Karpas-422 (cell line): Measurements from ENCODE around the gene PCDHA11. TPM values are rescaled to one million over a fixed set of nuclear protein-coding genes. Genes with fewer than 3 reads are reported as not detected.
"Not testable (repeated sequence)": the region's sequence is repeated elsewhere in the genome, so short reads cannot be mapped to it uniquely, and the experiment has no call there.

Source experiments
- DNase-seq: peaks from one replicate; pipeline ENCODE4 v3.0.0-alpha.2; 2015
- H2AFZ ChIP-seq: fragments of 200-600 bp; sonication (generic); 2 replicates; pipeline ENCODE4 v1.6.1; 2014; ENCODE audit warnings: antibody characterized with exemption, low read length, mixed read lengths
- H3K27ac ChIP-seq: fragments of 200-600 bp; sonication (generic); 2 replicates; pipeline ENCODE4 v1.5.1; 2014; ENCODE audit warnings: mild to moderate bottlenecking, low read length, moderate library complexity
- H3K27me3 ChIP-seq: fragments of 200-600 bp; sonication (generic); 2 replicates; pipeline ENCODE4 v1.6.1; 2014; ENCODE audit warnings: low read length, mixed read lengths
- H3K36me3 ChIP-seq: fragments of 200-600 bp; sonication (generic); 2 replicates; pipeline ENCODE4 v1.6.1; 2014; ENCODE audit warnings: low read length, mixed read lengths; ENCODE audit not compliant: insufficient read depth
- H3K4me1 ChIP-seq: fragments of 200-600 bp; sonication (generic); 2 replicates; pipeline ENCODE4 v1.6.1; 2014; ENCODE audit warnings: mild to moderate bottlenecking, low read length, mixed read lengths
- H3K4me2 ChIP-seq: fragments of 200-600 bp; sonication (generic); 2 replicates; pipeline ENCODE4 v1.6.1; 2014; ENCODE audit warnings: low read length, low read depth, mild to moderate bottlenecking; ENCODE audit not compliant: poor library complexity, severe bottlenecking
- H3K4me3 ChIP-seq: fragments of 200-600 bp; sonication (generic); 2 replicates; pipeline ENCODE4 v1.5.1; 2014; ENCODE audit warnings: mild to moderate bottlenecking, antibody characterized with exemption, low read length, mixed read lengths
- H3K79me2 ChIP-seq: fragments of 200-600 bp; sonication (generic); 2 replicates; pipeline ENCODE4 v1.6.1; 2014; ENCODE audit warnings: mild to moderate bottlenecking, low read length, mixed read lengths
- H3K9ac ChIP-seq: fragments of 200-600 bp; sonication (generic); 2 replicates; pipeline ENCODE4 v1.6.0; 2014; ENCODE audit warnings: low read length
- H3K9me2 ChIP-seq: fragments of 200-600 bp; sonication (generic), shearing (Covaris generic); replicated peaks from 2 replicates; pipeline ENCODE4 v1.6.0; 2014; ENCODE audit warnings: mild to moderate bottlenecking, low read length, moderate library complexity; ENCODE audit not compliant: insufficient read depth
- H3K9me3 ChIP-seq: fragments of 300-700, 200-600 bp; sonication (generic); 2 replicates; pipeline ENCODE4 v1.6.1; 2014; ENCODE audit warnings: low read length, mixed read lengths
- H4K20me1 ChIP-seq: fragments of 200-600 bp; sonication (generic); 2 replicates; pipeline ENCODE4 v1.6.1; 2014; ENCODE audit warnings: mild to moderate bottlenecking, antibody characterized with exemption, low read length, low read depth; ENCODE audit not compliant: insufficient read depth
- total RNA-seq: library from RNA; depleted of rRNA; stranded (reverse); fragments of >200 nt; shearing (Covaris generic); gene quantifications from 2 replicates; pipeline ENCODE4 v1.2.3, GENCODE V29; 2014; ENCODE audit warnings: low replicate concordance

Gene PCDHA11
- total RNA-seq, 1 experiment from 2014 or later = not detected

- Histone ChIP-seq H3K27me3 (no peaks in the 10 kb centered on the region), H3K4me2 (no peak overlapping the region), H3K9me2 (0 out of 2 replicates have a peak, but pooled peaks cover 3% of the 10 kb centered on the region), H3K4me3 (no peak overlapping the region), H3K9ac (no peak overlapping the region), H3K4me1 (no peaks in the 10 kb centered on the region), H3K9me3 (no peaks in the 10 kb centered on the region), H4K20me1 (no peaks in the 10 kb centered on the region), H3K27ac (no peak overlapping the region), H3K79me2 (no peaks in the 10 kb centered on the region), H2AFZ (no peak overlapping the region), H3K36me3 (no peaks in the 10 kb centered on the region)
- no peak for DNase-seq
Observed at GRCh38 chr5:140870221-140871201, 1.8 kb downstream of the PCDHA11 start.

GRCh38 chr5:140875085-140876065 lies 6.6 kb downstream of the PCDHA11 start, which contains the start of gene PCDHA12:
Gene PCDHA12, plus strand, starts transcription at chr5:140875308. Its CDS starts 165 bp downstream, at chr5:140875473.
- no peak for DNase-seq
- Histone ChIP-seq H2AFZ (no peak within 1 kb of the TSS), H4K20me1 (no peaks in the 10 kb centered on the region)

GRCh38 chr5:140876541-140877261 lies 7.9 kb downstream of the PCDHA11 start:
- not testable (repeated sequence) for H3K79me2 ChIP-seq, H3K4me2 ChIP-seq, H3K4me3 ChIP-seq, H3K9ac ChIP-seq, H3K36me3 ChIP-seq, H3K4me1 ChIP-seq, H3K27me3 ChIP-seq, H3K27ac ChIP-seq, H3K9me2 ChIP-seq, H3K9me3 ChIP-seq, DNase-seq, H4K20me1 ChIP-seq, H2AFZ ChIP-seq

More at GRCh38 chr5:140875085-140876065, 6.6 kb downstream of the PCDHA11 start, which contains the start of gene PCDHA12:
- Histone ChIP-seq H3K4me1 (no peaks in the 10 kb centered on the region), H3K4me2 (no peak within 1 kb of the TSS), H3K9me3 (no peaks in the 10 kb centered on the region), H3K9ac (no peak within 1 kb of the TSS), H3K27ac (no peak within 1 kb of the TSS), H3K4me3 (no peak within 1 kb of the TSS), H3K27me3 (no peaks in the 10 kb centered on the region), H3K79me2 (no peaks in the 10 kb centered on the region), H3K9me2 (0 out of 2 replicates have a peak, but pooled peaks cover 3% of the 10 kb centered on the region), H3K36me3 (no peaks in the 10 kb centered on the region)

- H3K4me2 ChIP-seq = no peak overlapping the region
- H3K79me2 ChIP-seq = no peaks in the 10 kb centered on the region
- H4K20me1 ChIP-seq = no peaks in the 10 kb centered on the region
- no peaks in the 10 kb centered on the region for H3K27me3 ChIP-seq
- no peaks in the 10 kb centered on the region for H3K4me1 ChIP-seq
- no peak overlapping the region for H3K9ac ChIP-seq
- no peak overlapping the region for H2AFZ ChIP-seq
- no peak overlapping the region for H3K27ac ChIP-seq
- H3K36me3 ChIP-seq = no peaks in the 10 kb centered on the region
- H3K4me3 ChIP-seq = no peak overlapping the region
- H3K9me2 ChIP-seq = 0 out of 2 replicates have a peak, but pooled peaks cover 3% of the 10 kb centered on the region
- H3K9me3 ChIP-seq = no peaks in the 10 kb centered on the region
- DNase-seq = no peak
Observed at GRCh38 chr5:140877262-140877581, 8.5 kb downstream of the PCDHA11 start.

GRCh38 chr5:140881889-140882590 lies 13.3 kb downstream of the PCDHA11 start, which contains the start of gene PCDHA13:
Gene PCDHA13, plus strand, starts transcription at chr5:140882124. Its CDS starts 145 bp downstream, at chr5:140882269.
- Histone ChIP-seq H3K4me1 (no peaks in the 10 kb centered on the region), H3K9me3 (no peaks in the 10 kb centered on the region), H3K79me2 (no peaks in the 10 kb centered on the region), H4K20me1 (no peaks in the 10 kb centered on the region), H3K9me2 (no peaks in the 10 kb centered on the region), H3K4me3 (no peak within 1 kb of the TSS), H2AFZ (no peak within 1 kb of the TSS), H3K27ac (no peak within 1 kb of the TSS), H3K36me3 (no peaks in the 10 kb centered on the region), H3K27me3 (no peaks in the 10 kb centered on the region), H3K9ac (no peak within 1 kb of the TSS), H3K4me2 (no peak within 1 kb of the TSS)
- no peak for DNase-seq

GRCh38 chr5:140882591-140882899 lies 13.8 kb downstream of the PCDHA11 start:
- Histone ChIP-seq H3K9ac (no peak overlapping the region), H3K9me2 (no peaks in the 10 kb centered on the region), H3K4me1 (no peaks in the 10 kb centered on the region), H3K4me2 (no peak overlapping the region), H3K36me3 (no peaks in the 10 kb centered on the region), H4K20me1 (no peaks in the 10 kb centered on the region), H3K27me3 (no peaks in the 10 kb centered on the region), H3K4me3 (no peak overlapping the region), H3K79me2 (no peaks in the 10 kb centered on the region), H3K9me3 (no peaks in the 10 kb centered on the region), H3K27ac (no peak overlapping the region), H2AFZ (no peak overlapping the region)
- DNase-seq = no peak

- Histone ChIP-seq H3K27me3 (no peaks in the 10 kb centered on the region), H4K20me1 (no peaks in the 10 kb centered on the region), H2AFZ (no peak overlapping the region), H3K79me2 (no peaks in the 10 kb centered on the region), H3K27ac (no peak overlapping the region), H3K9ac (no peak overlapping the region), H3K36me3 (no peaks in the 10 kb centered on the region), H3K4me3 (no peak overlapping the region), H3K4me1 (no peaks in the 10 kb centered on the region), H3K9me3 (no peaks in the 10 kb centered on the region), H3K9me2 (no peaks in the 10 kb centered on the region), H3K4me2 (no peak overlapping the region)
- no peak for DNase-seq
Observed at GRCh38 chr5:140883373-140883772, 14.6 kb downstream of the PCDHA11 start.
